HCT116 (cell line): ENCODE measurements around the gene CDHR3. TPM values are rescaled to one million over a fixed set of nuclear protein-coding genes. Genes with fewer than 3 reads are reported as not detected.

Experiments
- ATAC-seq: fragments of 200-7000 bp; cut with Tn5 transposase; 2 replicates; pipeline ENCODE4 v1.9.1; 2020; ENCODE audit warnings: mild to moderate bottlenecking, moderate library complexity
- BruUV-seq: library from RNA; stranded (reverse); fragments of 400-500 nt; replicated peaks from 2 replicates; lab custom pipeline; 2021; lab: Mats Ljungman, UMichigan
- CTCF ChIA-PET: fragments of 300-600 bp; sonication (Branson Sonifier 250); formaldehyde crosslinking; loops from one replicate; lab custom pipeline; 2021; ENCODE audit warnings: antibody characterized with exemption; lab: Charles Lee
- POLR2A ChIA-PET: fragments of 300-600, 350-600 bp; sonication (Branson Sonifier 250); formaldehyde crosslinking; loops from one replicate; lab custom pipeline; 2021; ENCODE audit warnings: antibody characterized with exemption; lab: Charles Lee
- RAD21 ChIA-PET, 2 experiments: fragments of 300-600 bp; sonication (Branson Sonifier 250); formaldehyde crosslinking; loops; one replicate each; lab custom pipeline; 2023; ENCODE audit warnings: low total read pairs in 2 of 2; ENCODE audit not compliant: uncharacterized antibody in 2 of 2, unreplicated experiment in 2 of 2, low non-redundant PET in 1 of 2; lab: Charles Lee
- DNase-seq: peaks from one replicate; pipeline ENCODE4 v3.0.0-alpha.2; 2010; ENCODE audit warnings: low read depth, low spot score
- H2AFZ ChIP-seq: fragments of 200-600 bp; shearing (Covaris generic), sonication (generic); 2 replicates; pipeline ENCODE4 v1.6.1; 2017; ENCODE audit warnings: low read depth, mixed run types, mixed read lengths, antibody characterized with exemption, low read length; ENCODE audit not compliant: poor library complexity, severe bottlenecking
- H3K27ac ChIP-seq: 2 replicates; pipeline ENCODE4 v1.5.1; 2012; ENCODE audit warnings: low read depth, low read length
- H3K27me3 ChIP-seq: fragments of 200-600 bp; sonication (generic); 2 replicates; pipeline ENCODE4 v1.6.1; 2016; ENCODE audit warnings: mixed run types, low read length, mixed read lengths; ENCODE audit not compliant: insufficient read depth
- H3K36me3 ChIP-seq, 2 experiments: fragments of 200-500 bp in 1 of 2; fragments of 200-600 bp in 1 of 2; sonication (Bioruptor generic) in 1 of 2; sonication (generic) in 1 of 2; 2 replicates each; pipeline versions ENCODE4 v1.5.1 to v1.6.1; 2014 to 2016; ENCODE audit warnings: low read length in 2 of 2, inconsistent platforms in 1 of 2, mixed read lengths in 1 of 2, mixed run types in 1 of 2; ENCODE audit not compliant: insufficient read depth in 2 of 2, control insufficient read depth in 1 of 2
- H3K4me1 ChIP-seq, 2 experiments: fragments of 200-600 bp in 1 of 2; sonication (generic) in 1 of 2; 2 replicates each; pipeline versions ENCODE4 v1.5.1 to v1.6.1; 2012 to 2017; ENCODE audit warnings: low read length in 2 of 2, inconsistent platforms in 1 of 2, mild to moderate bottlenecking in 1 of 2, mixed read lengths in 1 of 2, mixed run types in 1 of 2, moderate library complexity in 1 of 2; ENCODE audit not compliant: insufficient read depth in 2 of 2, control insufficient read depth in 1 of 2
- H3K4me2 ChIP-seq: fragments of 200-600 bp; sonication (generic); 2 replicates; pipeline ENCODE4 v1.6.1; 2017; ENCODE audit warnings: mixed run types, low read length, mixed read lengths
- H3K4me3 ChIP-seq, 2 experiments: fragments of 200-600 bp in 1 of 2; sonication (generic) in 1 of 2; replicated peaks in 1 of 2; 2 replicates each; pipeline ENCODE4 v1.5.1; 2011 to 2016; ENCODE audit warnings: low read length in 2 of 2, control low read depth in 1 of 2, low read depth in 1 of 2, mild to moderate bottlenecking in 1 of 2, mixed read lengths in 1 of 2, mixed run types in 1 of 2
- H3K79me2 ChIP-seq: fragments of 200-600 bp; sonication (generic); 2 replicates; pipeline ENCODE4 v1.6.1; 2017; ENCODE audit warnings: mild to moderate bottlenecking, mixed run types, low read length, moderate library complexity, mixed read lengths; ENCODE audit not compliant: insufficient read depth
- H3K9ac ChIP-seq: fragments of 200-600 bp; sonication (generic); 2 replicates; pipeline ENCODE4 v1.6.1; 2016; ENCODE audit warnings: low read length, mixed read lengths
- H3K9me2 ChIP-seq: fragments of 200-600 bp; sonication (generic), shearing (Covaris generic); 2 replicates; pipeline ENCODE4 v1.6.1; 2017; ENCODE audit warnings: mixed run types, mild to moderate bottlenecking, moderate library complexity; ENCODE audit not compliant: insufficient read depth
- H3K9me3 ChIP-seq, 2 experiments: fragments of 200-500 bp in 1 of 2; fragments of 200-600 bp in 1 of 2; sonication (Bioruptor generic) in 1 of 2; sonication (generic) in 1 of 2; 2 replicates each; pipeline ENCODE4 v1.6.1; 2014 to 2017; ENCODE audit warnings: low read length in 2 of 2, mixed read lengths in 2 of 2, inconsistent platforms in 1 of 2, low read depth in 1 of 2, mild to moderate bottlenecking in 1 of 2, mixed run types in 1 of 2, moderate library complexity in 1 of 2; ENCODE audit not compliant: control insufficient read depth in 1 of 2, insufficient read depth in 1 of 2
- H4K20me1 ChIP-seq: fragments of 200-600 bp; sonication (generic), shearing (Covaris generic); 2 replicates; pipeline ENCODE4 v1.6.1; 2017; ENCODE audit warnings: mixed run types, mild to moderate bottlenecking, moderate library complexity; ENCODE audit not compliant: insufficient read depth
- ATF3 ChIP-seq: IDR thresholded peaks from 2 replicates; pipeline ENCODE4 v1.6.1; 2012
- CBX3 ChIP-seq: IDR thresholded peaks from 2 replicates; pipeline ENCODE4 v1.6.1; 2012; ENCODE audit warnings: low read depth
- CEBPB ChIP-seq: IDR thresholded peaks from 2 replicates; pipeline ENCODE4 v1.6.1; 2012; ENCODE audit warnings: low read depth
- CTCF ChIP-seq, 3 experiments: fragments of 200-600 bp in 1 of 3; sonication (generic) in 1 of 3; IDR thresholded peaks in 2 of 3; conservative IDR thresholded peaks in 1 of 3; 2 replicates each; pipeline ENCODE4 v1.5.1; 2012 to 2017; ENCODE audit warnings: low read depth in 2 of 3, low read length in 2 of 3, antibody characterized with exemption in 1 of 3, borderline replicate concordance in 1 of 3, control low read depth in 1 of 3, mild to moderate bottlenecking in 1 of 3, mixed read lengths in 1 of 3, mixed run types in 1 of 3, moderate library complexity in 1 of 3; ENCODE audit not compliant: insufficient read depth in 1 of 3
- EGR1 ChIP-seq: IDR thresholded peaks from 2 replicates; pipeline ENCODE4 v1.6.1; 2012; ENCODE audit warnings: low read depth
- ELF1 ChIP-seq: IDR thresholded peaks from 2 replicates; pipeline ENCODE4 v1.6.1; 2012; ENCODE audit warnings: low read depth, borderline replicate concordance
- JUND ChIP-seq: IDR thresholded peaks from 2 replicates; pipeline ENCODE4 v1.6.1; 2012
- RAD21 ChIP-seq: IDR thresholded peaks from 2 replicates; pipeline ENCODE4 v1.6.1; 2012; ENCODE audit warnings: low read depth, mild to moderate bottlenecking
- SIN3A ChIP-seq: IDR thresholded peaks from 2 replicates; pipeline ENCODE4 v1.6.1; 2012; ENCODE audit warnings: low read depth
- SP1 ChIP-seq: IDR thresholded peaks from 2 replicates; pipeline ENCODE4 v1.6.1; 2012; ENCODE audit warnings: low read depth
- TCF7L2 ChIP-seq: IDR thresholded peaks from 2 replicates; pipeline ENCODE4 v1.7.0; 2011; ENCODE audit warnings: borderline replicate concordance, inconsistent platforms; ENCODE audit not compliant: insufficient read depth, insufficient read length; ENCODE audit errors: extremely low read depth
- ZBTB33 ChIP-seq: IDR thresholded peaks from 2 replicates; pipeline ENCODE4 v1.6.1; 2011; ENCODE audit warnings: mild to moderate bottlenecking, low read length, moderate library complexity; ENCODE audit not compliant: insufficient replicate concordance; ENCODE audit errors: extremely low read depth
- ZNF274 ChIP-seq: fragments of 200-500 bp; sonication (Bioruptor generic); IDR thresholded peaks from 2 replicates; pipeline ENCODE4 v1.6.1; 2014; ENCODE audit warnings: mild to moderate bottlenecking, low read depth, low read length, inconsistent platforms
- intact Hi-C: fragments of 100-400 bp; cut with micrococcal nuclease; formaldehyde crosslinking; loops from 2 replicates; pipeline ENCODE4 v1.10.0; 2022
- total RNA-seq: library from RNA; stranded (reverse); gene quantifications from one replicate; pipeline ENCODE4 v1.2.1, GENCODE V29; 2021; ENCODE audit not compliant: unreplicated experiment

CDHR3 gene
- total RNA-seq, 1 experiment from 2014 or later = 5.5 TPM

- Histone ChIP-seq H3K9me2 (no peaks in the 10 kb centered on the region), H3K27me3 (no peaks in the 10 kb centered on the region), H4K20me1 (no peaks in the 10 kb centered on the region), H3K36me3 (no peaks in the 10 kb centered on the region), H3K4me2 (no peak overlapping the region), H3K4me1 (peaks cover 15 to 40% of the 10 kb centered on the region in 2 experiments), H3K27ac (no peak overlapping the region), H3K4me3 (no peak overlapping the region), H3K9me3 (no peaks in the 10 kb centered on the region), H3K9ac (no peak overlapping the region), H3K79me2 (no peaks in the 10 kb centered on the region), H2AFZ (no peak overlapping the region)
- ATAC-seq (no peak), DNase-seq (no peak)
- ChIA-PET POLR2A (no interaction called here), RAD21 (no interaction called here), CTCF (no interaction called here)
- BruUV-seq = no TSS peak
- TF ChIP-seq CBX3 (no peak), JUND (no peak), CEBPB (no peak), ZBTB33 (no peak)
- intact Hi-C loops = no loop called here
Observed at GRCh38 chr7:106062521-106062931, 99.5 kb downstream of the CDHR3 start.

- H3K79me2 ChIP-seq = no peaks in the 10 kb centered on the region
- H3K4me1 ChIP-seq = peaks cover 15 to 40% of the 10 kb centered on the region in 2 experiments
- no peaks in the 10 kb centered on the region for H3K36me3 ChIP-seq
- H3K4me2 ChIP-seq = no peak overlapping the region
- POLR2A ChIA-PET = no interaction called here
- H2AFZ ChIP-seq = no peak overlapping the region
- no peak overlapping the region for H3K4me3 ChIP-seq
- no peak for ATAC-seq
- H3K9ac ChIP-seq = no peak overlapping the region
- CTCF ChIA-PET = no interaction called here
- no peak for DNase-seq
- no peaks in the 10 kb centered on the region for H3K9me2 ChIP-seq
- intact Hi-C loops = no loop called here
- no peaks in the 10 kb centered on the region for H3K27me3 ChIP-seq
- no peaks in the 10 kb centered on the region for H4K20me1 ChIP-seq
- H3K27ac ChIP-seq = no peak overlapping the region
- BruUV-seq = no TSS peak
- RAD21 ChIA-PET = no interaction called here
- no peaks in the 10 kb centered on the region for H3K9me3 ChIP-seq
- TF ChIP-seq EGR1 (no peak), CEBPB (no peak), ATF3 (no peak), SIN3A (no peak), ZNF274 (no peak), CTCF (IDR thresholded peaks at IDR 0.05 in 2 of 3, conservative IDR thresholded peaks at IDR 0.05 in 1 of 3; ENCODE audit: borderline replicate concordance in 1 of 3, insufficient read depth in 1 of 3, low read depth in 2 of 3, low read length in 2 of 3) (no peak), TCF7L2 (no peak), RAD21 (no peak), ELF1 (no peak), SP1 (no peak), JUND (no peak)
Observed at GRCh38 chr7:106063024-106063423, 100.0 kb downstream of the CDHR3 start.
